Lower leg skin (tissue), 3 donors: ENCODE results near the gene MAGI2.

Source experiments
- POLR2A ChIP-seq, 2 donors: fragments of 450-650 bp; IDR thresholded peaks; one replicate each; pipeline ENCODE4 v1.6.1; 2016 to 2017; ENCODE audit warnings: antibody characterized with exemption in 2 of 2, mild to moderate bottlenecking in 1 of 2, moderate library complexity in 1 of 2
- TF ChIP-seq, protein P1 (sequence below), 3 donors: fragments of 450-650 bp; IDR thresholded peaks; one replicate each; pipeline ENCODE4 v1.5.1; 2016; ENCODE audit warnings: antibody characterized with exemption in 3 of 3, mild to moderate bottlenecking in 3 of 3, moderate library complexity in 2 of 3

DNA sequence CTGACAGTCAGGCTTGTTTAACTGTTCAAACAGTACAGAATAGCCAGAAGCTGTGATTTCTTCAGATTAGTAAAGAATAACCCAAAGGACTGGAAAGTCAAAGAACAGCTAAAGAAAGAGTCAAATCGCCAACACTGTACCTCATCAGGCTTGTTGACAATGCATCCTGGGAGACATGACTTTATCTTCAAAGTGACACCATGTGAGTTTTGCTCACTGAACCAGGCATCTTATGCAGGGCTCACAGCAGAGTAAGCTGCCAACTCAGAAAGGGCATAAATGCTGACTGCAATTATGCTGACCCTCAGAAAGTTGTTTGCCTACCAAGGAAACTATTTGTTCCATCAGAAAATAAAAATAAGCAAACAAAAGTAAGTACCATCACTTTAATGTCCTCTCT is 96.4 kb downstream of the MAGI2 start:
- TF ChIP-seq, protein P1, sequence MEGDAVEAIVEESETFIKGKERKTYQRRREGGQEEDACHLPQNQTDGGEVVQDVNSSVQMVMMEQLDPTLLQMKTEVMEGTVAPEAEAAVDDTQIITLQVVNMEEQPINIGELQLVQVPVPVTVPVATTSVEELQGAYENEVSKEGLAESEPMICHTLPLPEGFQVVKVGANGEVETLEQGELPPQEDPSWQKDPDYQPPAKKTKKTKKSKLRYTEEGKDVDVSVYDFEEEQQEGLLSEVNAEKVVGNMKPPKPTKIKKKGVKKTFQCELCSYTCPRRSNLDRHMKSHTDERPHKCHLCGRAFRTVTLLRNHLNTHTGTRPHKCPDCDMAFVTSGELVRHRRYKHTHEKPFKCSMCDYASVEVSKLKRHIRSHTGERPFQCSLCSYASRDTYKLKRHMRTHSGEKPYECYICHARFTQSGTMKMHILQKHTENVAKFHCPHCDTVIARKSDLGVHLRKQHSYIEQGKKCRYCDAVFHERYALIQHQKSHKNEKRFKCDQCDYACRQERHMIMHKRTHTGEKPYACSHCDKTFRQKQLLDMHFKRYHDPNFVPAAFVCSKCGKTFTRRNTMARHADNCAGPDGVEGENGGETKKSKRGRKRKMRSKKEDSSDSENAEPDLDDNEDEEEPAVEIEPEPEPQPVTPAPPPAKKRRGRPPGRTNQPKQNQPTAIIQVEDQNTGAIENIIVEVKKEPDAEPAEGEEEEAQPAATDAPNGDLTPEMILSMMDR (IDR thresholded peaks at IDR 0.05) = no peak
- TF ChIP-seq POLR2A (IDR thresholded peaks at IDR 0.05) = no peak
